NCI-H460 (cell line): ENCODE data around the gene KIRREL3. TPM values are rescaled to one million over a fixed set of nuclear protein-coding genes. Genes with fewer than 3 reads are reported as not detected.
"Not testable (repeated sequence)": the region's sequence is repeated elsewhere in the genome, so short reads cannot be mapped to it uniquely, and the experiment has no call there.

Experiments
- DNase-seq: peaks from one replicate; pipeline ENCODE4 v3.0.0-alpha.2; 2016; ENCODE audit warnings: low read depth; ENCODE audit errors: extremely low read depth
- total RNA-seq: library from RNA; depleted of rRNA; stranded (reverse); fragments of >200 nt; shearing (Covaris generic); gene quantifications from 2 replicates; pipeline ENCODE4 v1.2.3, GENCODE V29; 2014

KIRREL3 gene
- total RNA-seq, 1 experiment from 2014 or later: not detected

DNA sequence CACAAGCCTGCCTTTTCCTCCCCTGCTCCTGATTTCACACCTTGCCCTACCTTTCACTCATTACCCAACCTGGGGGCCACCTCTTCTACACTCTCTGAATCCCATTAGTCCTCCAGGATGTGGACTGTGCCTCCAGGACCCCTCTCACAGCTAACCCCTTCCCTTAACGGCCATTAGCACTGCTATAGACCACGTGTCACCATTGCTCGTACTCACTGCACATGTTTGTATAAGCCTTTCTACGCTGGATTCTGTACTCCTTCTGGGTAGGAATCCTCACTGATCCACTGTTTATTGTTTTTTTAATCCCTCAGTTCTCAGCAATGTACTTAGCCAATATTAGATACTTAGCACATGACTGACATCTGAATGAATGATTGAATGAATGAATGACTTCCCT is 40.9 kb downstream of the KIRREL3 start:
- no peak for DNase-seq

DNA sequence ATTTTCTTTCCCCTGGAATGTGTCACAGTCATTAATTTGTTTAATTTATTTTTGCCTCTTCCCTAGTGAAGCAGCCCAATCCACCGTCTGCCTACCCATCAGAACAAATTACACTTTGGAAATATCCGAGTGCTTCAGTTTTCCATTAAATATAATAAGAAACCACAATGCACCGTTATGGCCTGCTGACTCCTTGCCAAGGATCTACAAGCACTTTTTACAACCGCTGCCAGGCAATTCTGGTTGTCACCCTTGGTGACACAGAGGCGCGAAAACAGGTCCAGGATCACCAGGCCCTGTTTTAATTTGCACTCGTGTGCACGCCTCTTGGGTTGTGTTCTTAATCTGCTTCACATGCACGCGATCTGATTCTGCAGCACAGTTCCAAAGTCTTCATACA is 43.9 kb downstream of the KIRREL3 start:
- DNase-seq: no peak

DNA sequence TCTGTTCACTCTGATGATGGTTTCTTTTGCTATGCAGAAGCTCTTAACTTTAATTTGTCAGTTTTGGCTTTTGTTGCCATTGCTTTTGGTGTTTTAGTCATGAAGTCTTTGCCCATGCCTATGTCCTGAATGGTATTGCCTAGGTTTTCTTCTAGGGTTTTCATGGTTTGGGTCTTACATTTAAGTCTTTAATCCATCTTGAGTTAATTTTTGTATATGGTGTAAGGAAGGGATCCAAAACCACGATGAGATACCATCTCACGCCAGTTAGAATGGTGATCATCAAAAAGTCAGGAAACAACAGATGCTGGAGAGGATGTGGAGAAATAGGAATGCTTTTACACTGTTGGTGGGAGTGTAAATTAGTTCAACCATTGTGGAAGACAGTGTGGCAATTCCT is 48.0 kb downstream of the KIRREL3 start:
- DNase-seq: not testable (repeated sequence)

DNA sequence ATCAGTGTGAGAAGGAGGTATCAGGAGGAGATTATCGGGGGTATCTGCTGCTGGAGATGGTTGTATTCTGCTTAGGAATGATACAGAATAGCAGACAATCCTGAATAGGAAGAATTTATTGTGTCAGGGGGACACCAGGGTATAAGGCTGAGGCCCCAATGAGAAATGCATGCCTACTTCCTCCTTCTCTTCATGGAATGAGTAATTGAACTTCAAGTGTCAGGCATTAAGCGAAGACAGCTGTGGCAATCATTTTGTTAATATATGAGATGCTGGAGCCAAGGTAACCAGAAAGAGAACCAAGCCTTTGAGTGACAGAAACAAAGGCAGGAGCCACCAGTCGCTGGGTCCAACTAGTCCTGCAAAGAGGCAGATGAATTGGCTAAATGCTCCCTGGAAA is 49.1 kb downstream of the KIRREL3 start:
- DNase-seq: no peak

DNA sequence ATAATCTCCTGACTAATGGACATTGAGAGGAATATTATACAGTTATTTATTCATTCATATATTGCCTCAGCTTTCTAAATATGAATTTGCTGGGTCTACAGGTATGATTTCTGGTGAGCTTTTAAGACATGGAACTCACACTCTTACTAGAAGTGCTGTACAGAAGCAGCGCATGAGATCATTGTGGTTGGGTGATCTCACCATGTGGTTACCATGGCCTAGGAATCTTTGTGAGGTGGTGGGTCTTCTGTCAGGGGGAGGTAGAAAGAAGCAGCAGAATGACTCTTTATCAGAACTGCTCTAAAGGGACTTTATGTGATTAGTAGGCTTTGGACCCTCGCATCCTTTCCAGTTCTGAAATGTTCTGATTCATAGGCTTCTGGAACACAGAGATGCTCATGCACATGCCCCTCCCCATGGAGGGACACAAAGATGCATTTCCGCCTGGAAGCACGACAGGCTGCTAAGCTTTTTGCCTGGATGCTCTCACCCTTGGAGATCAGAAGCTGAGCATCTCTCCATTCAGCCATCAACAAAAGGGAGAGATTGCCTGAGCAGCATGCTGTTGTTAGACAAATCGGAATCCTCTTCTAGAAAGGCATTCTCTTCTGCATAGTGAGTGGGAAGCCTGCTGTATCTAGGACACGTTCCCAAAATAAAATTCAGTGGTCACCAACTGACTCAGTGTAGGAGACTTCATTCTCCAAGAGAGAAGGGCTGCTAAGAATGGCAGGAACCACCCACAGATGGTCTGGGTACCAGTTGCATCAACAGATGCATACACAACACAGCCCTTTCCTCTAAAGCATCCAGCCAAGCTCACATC is 51.3 kb downstream of the KIRREL3 start:
- no peak for DNase-seq

DNA sequence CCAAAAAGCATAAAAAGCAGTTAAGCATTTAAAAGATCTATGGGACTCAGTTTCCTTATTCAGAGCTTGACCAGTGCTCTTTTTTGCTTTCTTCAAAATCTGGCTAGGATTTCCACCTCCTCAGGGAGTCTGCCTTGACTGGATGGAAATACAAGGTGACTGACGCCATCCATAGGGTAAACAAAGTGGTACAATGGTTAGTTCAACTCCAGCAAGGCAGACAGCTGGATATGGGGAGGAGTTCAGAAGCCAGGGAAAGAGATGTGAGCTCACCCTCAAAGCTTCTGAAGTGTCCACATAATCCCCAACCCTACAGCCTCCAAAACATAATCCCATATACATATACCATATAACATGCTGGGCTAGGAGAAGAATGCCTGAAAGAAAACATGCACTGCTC is 52.0 kb downstream of the KIRREL3 start:
- no peak for DNase-seq

DNA sequence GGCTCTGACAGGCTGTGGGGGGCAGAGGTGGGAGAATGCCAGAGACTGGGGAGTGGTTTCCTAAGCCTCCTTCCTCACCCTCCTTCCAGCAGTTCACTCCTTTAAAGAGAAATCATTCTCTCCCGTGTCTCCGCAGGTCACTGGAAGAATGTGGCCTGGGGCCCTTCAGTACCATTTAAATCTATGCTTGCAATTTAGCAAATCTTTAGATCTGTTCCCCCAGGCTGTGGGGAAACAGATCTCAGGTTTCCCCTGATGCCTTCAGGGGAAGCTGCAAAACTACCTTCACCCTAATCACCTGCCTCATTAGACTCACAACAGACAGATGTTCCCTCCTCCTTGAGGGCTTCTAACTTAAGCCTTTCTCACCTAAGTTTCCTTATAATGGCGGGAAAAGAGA is 55.3 kb downstream of the KIRREL3 start:
- DNase-seq: no peak

DNA sequence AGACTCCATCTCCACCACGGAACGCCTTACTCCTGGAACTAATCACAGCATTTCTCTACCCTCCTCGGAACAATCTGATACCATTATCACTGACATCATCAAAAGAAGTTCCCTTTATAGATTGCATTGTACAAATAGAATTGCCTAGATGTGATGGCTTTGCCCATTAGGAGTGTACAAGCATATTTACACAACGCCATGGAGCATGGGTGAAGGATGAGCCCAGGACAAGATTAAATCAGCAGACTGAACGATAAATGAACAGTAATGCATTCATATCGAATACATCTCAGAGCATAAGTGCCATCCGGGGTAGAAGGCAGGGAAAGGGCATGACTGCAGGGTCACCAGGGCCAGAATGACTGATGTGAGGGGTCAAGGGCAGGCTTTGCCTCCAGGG is 57.3 kb downstream of the KIRREL3 start:
- no peak for DNase-seq

DNA sequence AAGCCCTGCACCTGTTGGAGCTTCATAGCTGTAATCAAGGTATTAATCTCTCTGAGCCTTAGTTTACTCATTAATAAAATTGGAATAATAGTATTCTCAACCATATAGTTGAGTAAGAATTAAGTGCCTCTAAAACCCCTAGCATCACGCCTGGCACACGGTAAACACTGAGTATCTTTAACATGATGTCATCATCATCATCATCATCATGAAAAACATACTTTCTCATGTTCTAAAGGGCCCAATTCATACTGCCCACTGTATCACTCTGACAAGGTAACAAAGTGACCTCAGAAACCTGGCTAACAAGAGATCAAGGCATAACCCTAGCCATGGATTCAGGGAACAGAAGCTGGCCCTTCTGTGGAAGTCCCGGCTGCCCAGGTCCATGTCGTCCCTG is 58.4 kb downstream of the KIRREL3 start:
- no peak for DNase-seq

DNA sequence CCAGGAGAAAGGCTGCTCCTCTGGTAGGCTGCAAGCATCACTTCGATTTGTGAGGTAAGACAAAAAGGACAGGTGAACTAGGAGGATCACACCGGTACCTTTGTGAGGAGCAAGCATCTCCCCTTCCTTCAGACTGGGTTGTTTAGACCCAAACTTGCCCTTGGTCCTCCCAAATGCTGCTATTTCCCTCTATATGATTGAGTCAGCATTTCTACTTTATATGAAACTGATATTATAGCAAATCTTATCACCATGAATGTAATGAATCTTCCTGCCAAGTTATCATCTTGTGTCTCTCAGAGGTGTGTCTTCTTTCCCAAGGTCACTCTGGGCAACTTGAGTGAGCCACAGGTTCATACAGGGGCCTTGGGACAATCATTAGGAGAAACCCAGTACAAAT is 61.0 kb downstream of the KIRREL3 start:
- DNase-seq: no peak

DNA sequence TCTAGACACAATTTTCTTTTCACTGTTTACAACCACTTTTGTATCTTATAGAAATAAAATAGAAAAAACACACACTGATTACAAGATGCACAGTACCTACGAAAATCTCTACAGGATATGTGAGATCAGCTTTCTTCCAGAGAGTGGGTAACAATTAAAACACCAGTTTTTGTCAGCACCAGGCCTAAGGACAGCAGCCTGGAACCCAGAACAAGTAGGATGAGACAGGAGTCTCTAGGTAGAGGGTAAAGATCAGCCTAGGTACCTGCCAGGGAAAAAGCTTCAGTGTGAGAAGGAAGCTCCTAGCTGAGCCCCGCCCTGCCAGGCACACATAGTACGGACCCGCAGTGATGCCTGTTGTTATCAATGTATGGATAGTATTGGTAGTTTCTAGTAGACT is 61.9 kb downstream of the KIRREL3 start:
- no peak for DNase-seq

DNA sequence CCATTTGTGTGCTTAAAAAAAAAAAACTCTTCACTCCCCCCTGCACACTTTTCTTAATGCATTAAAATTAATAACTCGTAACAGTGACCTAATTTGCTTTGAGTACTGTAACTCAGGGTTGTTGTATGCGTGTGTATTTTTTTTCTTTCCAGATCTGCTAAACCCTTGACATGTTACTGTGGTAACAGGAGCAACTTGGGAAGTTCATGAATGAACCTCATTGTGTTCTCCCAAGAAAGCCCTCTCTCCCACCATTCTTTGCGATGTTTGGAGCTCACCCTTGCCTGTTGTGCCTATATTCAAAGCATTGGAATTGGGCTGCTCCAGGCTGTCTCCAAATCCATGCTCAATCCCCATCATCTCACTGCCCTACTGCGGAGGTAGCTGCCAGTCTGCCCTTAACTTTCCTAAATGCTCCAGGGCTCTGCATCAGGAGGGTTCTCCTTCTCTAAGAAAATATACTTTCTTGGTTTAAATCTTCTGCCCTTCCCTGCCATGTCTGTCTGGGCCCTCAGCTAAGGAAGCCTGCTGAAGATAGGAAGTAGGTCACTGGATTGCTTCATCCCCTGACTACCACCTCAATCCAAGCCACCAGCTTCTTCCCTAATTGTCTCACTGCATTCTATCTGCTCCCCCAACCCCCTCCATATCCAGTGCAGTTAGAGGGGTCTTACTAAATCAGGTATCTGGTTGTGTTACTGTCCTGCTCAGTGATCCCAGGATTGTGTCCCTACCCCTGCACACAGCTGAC is 70.3 kb downstream of the KIRREL3 start:
- DNase-seq: no peak

DNA sequence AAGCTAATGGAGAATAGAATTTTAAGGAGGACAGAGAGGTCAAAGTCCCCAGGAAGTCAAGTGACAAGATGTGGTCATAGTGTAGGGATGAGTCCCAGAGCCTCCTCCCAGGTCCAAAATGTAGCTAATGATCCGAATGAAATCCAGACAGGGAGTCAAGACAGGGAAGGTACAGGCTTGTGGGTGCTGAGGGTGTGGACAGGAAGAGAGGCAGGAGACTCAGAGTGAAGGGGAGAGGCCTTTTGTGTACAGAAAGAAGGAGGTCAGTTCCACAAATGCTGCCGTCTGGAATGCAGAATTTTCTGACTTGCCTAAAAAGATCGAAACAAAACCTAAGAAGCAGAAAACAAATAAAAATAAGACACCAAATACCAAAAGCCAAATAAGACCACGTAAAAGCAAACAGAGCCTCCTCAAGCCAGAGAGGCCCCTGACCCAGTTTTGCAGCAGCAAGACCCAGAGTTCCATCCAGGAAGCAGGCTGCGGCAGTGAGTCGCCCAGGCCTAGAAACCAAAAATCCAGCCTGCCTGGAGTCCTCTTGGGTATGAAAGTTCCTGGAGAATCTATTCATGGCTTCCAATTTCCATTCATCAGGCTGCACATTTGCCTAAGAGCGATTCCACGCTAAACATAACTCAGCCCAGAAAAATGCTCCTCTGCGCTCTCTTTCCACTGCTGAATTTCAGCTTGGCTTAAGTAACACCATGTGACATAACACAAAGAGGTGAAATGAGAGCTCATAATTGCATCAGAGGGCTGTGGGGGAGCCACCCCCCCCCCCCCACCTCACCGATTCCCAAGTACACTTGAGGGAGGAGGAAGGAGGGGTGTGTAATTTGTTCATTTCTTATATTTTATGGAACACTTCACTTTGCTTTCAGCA is 71.2 kb downstream of the KIRREL3 start:
- no peak for DNase-seq

DNA sequence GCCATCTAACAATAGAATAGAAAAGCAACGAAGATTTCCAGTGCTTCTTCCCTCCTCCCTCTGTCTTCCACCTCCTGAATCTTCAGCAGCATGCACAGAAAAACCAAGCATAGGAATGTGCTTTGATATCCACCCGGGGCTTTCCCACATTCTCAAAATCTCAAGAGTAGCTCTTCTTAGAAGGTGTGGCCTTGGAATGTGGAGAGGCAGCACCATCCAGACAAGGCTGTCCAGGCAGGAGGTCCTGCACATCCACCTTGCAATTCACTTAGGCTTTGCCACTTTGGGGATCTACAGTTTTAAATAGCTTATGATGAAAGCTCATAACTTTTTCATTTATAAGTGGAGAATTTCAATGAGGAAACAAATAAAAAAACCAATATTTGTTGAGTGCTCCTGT is 72.9 kb downstream of the KIRREL3 start:
- DNase-seq: no peak

DNA sequence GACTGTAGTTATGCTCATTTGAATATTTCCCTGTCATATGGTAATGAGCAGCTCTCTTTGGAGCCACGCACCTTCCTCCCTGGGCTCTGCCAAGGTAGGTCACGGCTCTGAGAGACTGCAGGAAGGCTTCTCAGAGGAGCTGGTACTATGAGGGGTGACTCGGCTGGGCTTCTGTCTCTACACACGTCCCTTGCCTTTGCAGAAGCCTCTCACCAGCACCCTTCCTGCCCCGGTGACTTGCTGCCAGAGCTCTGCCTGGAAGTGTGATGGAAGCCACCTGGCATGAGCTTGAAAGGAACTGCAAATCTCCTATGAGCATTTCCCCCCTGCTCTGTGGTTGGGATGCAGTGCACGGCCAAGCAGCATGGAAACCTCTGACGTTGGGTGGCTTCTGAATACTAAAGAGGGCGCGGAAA is 74.2 kb downstream of the KIRREL3 start:
- no peak for DNase-seq

DNA sequence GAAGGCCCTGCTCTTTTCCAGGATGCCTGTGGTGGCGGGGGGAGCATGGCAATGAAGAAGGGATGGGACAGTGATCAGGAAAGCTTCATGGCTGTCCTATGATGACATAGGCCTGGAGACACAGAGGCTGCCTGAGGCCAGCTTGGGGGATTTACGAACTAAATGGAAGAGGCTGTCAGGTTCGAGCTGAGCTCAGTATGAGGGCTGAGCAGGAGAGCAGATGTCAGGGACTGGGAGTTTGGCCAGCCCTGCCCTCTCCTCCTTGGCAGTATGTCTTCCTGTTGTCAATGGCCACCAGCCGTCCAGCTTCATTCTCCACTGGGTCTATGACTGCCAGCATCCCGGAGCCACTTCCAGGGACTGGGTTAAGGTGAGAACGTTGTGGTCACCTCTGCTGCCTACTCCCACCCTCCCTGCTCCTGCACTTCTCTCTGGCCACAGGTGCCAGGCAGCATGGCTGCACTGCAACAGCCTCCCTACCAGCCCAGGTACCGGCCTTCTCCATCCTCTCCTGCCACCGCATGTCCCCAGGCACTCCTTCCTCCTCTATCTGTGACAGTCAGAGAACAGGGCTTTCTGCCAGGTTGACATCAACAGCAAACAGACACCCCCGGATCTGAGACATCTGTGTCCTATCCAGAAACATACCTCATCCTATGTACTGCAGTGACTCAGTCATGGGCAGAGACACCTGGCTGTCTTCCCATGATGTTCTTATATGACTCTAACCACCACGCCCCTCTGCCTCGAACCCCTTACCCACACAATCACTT is 75.1 kb downstream of the KIRREL3 start:
- DNase-seq: no peak

DNA sequence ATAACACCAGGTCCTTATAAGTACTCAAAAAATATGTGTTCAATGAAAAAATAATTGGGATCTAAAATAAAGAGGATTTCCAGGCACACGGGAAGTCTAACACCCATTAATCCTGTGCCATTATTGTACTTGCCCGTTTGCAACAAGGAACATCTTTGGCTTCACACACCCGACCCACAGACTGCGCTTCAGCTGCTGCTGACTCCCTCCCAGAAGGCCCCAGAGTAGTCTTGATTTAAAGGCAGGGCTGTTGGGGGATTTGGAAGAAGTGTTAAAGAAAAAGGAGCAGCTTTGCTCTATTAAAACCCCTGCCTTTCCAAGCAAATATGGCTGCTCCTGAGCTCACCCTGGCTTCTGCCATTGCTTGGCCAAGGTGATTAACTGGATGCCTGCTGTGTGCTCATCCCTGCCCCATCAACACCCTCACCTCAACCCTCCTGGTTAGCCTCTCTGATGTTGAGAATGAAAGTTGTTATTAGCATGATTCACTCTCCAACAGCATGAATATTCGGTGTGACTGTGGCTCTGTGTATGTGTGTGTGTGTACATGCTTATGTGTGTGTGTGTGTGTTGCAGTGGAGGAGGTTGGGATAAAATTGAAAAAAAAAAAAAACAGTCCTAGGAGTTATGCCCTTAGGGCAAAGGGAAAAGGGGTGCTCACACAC is 76.1 kb downstream of the KIRREL3 start:
- no peak for DNase-seq

DNA sequence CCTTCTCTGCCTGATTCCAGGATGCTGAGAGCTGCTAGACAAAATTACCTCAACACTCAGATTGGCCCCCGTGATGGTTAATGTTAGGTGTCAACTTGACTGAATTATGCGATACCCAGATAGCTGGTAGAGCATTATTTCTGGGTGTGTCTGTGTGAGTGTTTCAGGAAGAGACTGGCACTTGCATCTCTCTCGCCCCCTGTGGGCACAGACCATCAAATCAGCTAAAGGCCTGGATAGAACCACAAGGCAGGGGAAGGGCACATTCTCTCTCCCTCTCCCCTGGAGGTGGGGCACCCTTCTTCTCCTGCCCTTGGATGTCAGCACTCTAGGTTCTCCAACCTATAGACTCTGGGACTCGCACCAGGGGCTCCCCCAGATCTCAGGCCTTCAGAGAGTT is 79.7 kb downstream of the KIRREL3 start:
- no peak for DNase-seq

DNA sequence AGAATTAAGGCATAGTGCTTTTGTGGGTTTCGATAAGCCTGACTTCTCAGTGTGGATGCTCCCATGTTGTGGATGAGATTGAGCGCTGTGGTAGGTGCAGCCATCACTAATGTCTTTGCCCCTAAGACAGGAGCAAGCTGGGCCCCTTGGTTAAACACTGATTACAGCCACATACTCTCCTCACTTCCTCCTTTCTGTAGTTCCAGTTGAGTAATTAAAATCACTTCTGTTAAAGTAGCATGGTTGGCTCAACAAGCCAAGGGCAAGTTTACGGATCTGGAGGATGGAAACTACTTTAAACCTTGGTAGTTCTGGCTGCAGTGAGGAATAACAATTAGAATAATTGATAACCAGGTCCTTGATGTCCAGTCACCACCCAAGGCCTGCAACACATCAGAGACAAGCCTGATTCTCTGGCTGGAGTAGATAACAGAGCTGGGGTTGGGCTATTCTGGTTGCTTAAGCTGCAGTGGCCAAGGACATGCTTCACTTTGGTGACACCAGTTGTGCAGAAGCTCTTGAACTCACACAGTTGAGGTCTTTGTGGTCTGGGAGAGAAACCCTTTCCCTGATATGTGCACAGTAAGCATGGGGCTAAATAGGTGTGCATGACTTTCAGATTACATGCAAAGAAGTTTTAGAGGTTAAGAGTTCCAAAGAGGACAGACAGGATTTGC is 81.3 kb downstream of the KIRREL3 start:
- DNase-seq: no peak
